T-helper 2 cell (primary cell): ENCODE results near the gene KCNK2.

ENCODE experiments used
- DNase-seq, 5 experiments: peaks; one replicate each; pipeline versions ENCODE4 v3.0.0 to v3.0.0-alpha.2; 2012 to 2022

Gene KCNK2

GRCh38 chr1:215260711-215261110 lies 178.2 kb downstream of the KCNK2 start:
- DNase-seq: no peak

GRCh38 chr1:215262106-215262505 lies 179.6 kb downstream of the KCNK2 start:
- no peak for DNase-seq

- DNase-seq: no peak
Observed at GRCh38 chr1:215263636-215264035, 181.1 kb downstream of the KCNK2 start.

- DNase-seq: no peak
Observed at GRCh38 chr1:215264649-215265048, 182.1 kb downstream of the KCNK2 start.

DNA sequence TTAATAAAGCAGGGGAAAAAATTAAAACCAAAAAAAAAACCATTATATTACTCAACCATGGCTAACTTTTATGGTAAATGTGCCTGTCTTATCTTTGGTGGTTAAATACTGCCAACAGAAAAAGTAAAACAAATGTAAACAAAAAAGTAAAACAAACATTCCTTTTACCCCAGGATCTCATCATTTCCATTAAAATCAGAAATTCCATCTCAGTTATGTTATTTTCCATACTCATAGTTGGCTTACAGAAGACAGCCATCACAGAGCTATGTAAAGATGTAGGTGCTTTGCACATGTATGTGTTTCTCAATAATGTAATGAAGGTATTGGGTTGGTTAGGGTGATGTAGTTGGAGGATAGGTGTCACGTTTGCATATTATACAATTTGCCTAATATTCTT lies 185.0 kb downstream of the KCNK2 start:
- DNase-seq: no peak

DNA sequence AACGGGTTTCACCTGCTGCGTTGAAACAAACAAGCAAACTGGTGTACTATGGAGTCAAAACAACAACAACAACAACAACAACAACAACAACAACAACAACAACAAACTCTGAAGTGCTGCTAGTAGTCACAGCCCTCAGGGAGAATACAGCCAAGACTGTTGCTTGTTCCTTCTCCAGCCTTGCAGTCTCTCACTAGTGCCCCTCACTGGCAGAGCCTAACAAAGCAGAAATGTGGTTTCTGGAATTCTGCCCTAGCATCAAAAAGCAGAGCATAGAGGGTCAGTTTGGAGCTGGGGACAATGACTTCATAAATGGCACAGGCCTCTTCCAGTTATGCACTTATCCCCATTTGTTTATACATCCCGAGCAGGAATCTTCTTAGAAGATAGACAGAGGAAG lies 187.4 kb downstream of the KCNK2 start:
- no peak for DNase-seq

- no peak for DNase-seq
Observed at GRCh38 chr1:215273838-215274516, 191.4 kb downstream of the KCNK2 start.

DNA sequence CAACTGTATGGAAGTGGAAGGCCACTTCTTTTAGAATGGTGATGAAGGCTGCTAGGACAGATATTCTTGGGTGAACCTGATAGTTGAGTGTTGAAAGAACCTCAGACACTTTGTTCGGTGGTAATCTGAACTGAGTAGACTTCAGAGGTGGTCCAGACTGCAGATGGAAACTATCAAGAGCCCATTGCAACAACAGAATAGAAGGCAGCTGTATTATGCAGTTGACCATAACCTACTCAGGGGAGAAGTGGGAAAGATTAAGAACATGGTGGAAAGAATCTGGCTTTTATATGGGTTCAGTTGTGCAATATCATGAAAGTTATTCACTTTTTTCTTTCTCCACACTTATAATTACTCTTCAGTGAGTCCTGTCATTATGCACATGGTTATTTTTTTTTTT lies 194.0 kb downstream of the KCNK2 start:
- no peak for DNase-seq

DNA sequence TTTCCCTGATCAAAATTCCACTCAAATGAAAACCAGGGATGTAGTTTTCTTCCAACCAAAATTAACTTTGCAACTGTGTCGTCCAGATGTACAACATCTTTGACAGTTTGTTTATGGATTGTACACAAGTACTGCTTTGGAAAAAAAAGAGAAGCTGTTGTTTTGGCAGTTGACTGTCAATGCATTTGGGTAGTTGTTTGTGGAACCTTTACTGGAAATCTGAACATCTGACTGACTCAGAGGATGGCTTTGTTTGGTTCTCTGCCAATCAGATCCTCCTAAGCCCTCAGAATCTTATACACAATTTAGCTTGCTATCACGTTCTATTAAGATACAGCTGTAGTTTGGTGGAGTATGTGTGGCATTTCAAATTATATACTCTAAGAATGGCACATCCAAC lies 195.0 kb downstream of the KCNK2 start:
- no peak for DNase-seq

GRCh38 chr1:215279682-215280081 lies 197.1 kb downstream of the KCNK2 start:
- DNase-seq: no peak

DNA sequence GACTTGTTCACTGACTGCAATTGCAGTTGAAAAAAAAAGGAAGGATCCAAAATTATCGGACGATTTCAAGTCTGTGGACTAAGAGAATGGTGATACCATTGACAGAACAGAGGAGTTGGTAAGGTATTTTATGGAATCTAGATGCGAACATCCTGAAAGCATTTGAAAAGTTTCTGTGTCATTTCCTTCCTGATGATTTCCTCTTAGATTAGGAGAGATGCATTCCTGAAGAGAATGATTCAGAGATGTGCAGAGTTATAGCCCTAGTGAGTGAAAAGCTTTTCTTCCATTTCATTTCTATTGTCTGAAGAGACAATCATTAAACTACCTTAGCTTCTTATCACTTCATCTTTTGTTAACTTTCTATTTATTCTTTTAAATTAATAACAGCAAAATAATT lies 200.0 kb downstream of the KCNK2 start:
- no peak for DNase-seq

GRCh38 chr1:215285013-215285800 lies 202.7 kb downstream of the KCNK2 start:
- DNase-seq: no peak
